HepG2 (cell line): Measurements from ENCODE around the gene MARCHF9. TPM values are rescaled to one million over a fixed set of nuclear protein-coding genes. Genes with fewer than 3 reads are reported as not detected.
A peak's percentile ranks its signal among the peaks of the same experiment; 100 is the strongest.

ENCODE experiments used
- AGO1 ChIP-seq: fragments of 200-400 bp; formaldehyde crosslinking; IDR thresholded peaks from 2 replicates; pipeline ENCODE4 v1.6.1; 2017; ENCODE audit warnings: mild to moderate bottlenecking, low read depth, low read length, moderate library complexity; ENCODE audit not compliant: poor library complexity, severe bottlenecking
- ARNT2 ChIP-seq: sonication (generic); formaldehyde crosslinking; IDR thresholded peaks from 2 replicates; pipeline ENCODE4 v1.8.0; 2022; ENCODE audit warnings: mild to moderate bottlenecking, low read depth, missing genetic modification reagents, moderate library complexity
- BCL3 ChIP-seq: sonication (generic); formaldehyde crosslinking; IDR thresholded peaks from 2 replicates; pipeline ENCODE4 v1.5.1; 2020; ENCODE audit warnings: mild to moderate bottlenecking, missing genetic modification reagents, moderate library complexity
- FOXP1 ChIP-seq, 2 experiments: fragments of 450-650 bp in 1 of 2; IDR thresholded peaks; 2 replicates each; pipeline ENCODE4 v1.6.1; 2017 to 2018; ENCODE audit warnings: antibody characterized with exemption in 1 of 2
- GABPB1 ChIP-seq: IDR thresholded peaks from 2 replicates; pipeline ENCODE4 v1.6.1; 2016; ENCODE audit warnings: mild to moderate bottlenecking, missing genetic modification reagents, moderate library complexity, missing compliant biosample characterization
- NFYB ChIP-seq: sonication (generic); formaldehyde crosslinking; IDR thresholded peaks from 2 replicates; pipeline ENCODE4 v1.4.0; 2020; ENCODE audit warnings: missing genetic modification reagents
- PHF20 ChIP-seq: sonication (generic); formaldehyde crosslinking; IDR thresholded peaks from 2 replicates; pipeline ENCODE4 v1.5.0; 2020; ENCODE audit warnings: mild to moderate bottlenecking, missing genetic modification reagents
- PRDM15 ChIP-seq: sonication (generic); formaldehyde crosslinking; IDR thresholded peaks from 2 replicates; pipeline ENCODE4 v1.4.0; 2020; ENCODE audit warnings: missing genetic modification reagents
- RAD21 ChIP-seq: fragments of 450-650 bp; formaldehyde crosslinking; IDR thresholded peaks from 2 replicates; pipeline ENCODE4 v1.5.0; 2020; ENCODE audit warnings: mild to moderate bottlenecking
- REL ChIP-seq: sonication (generic); formaldehyde crosslinking; conservative IDR thresholded peaks from 2 replicates; pipeline ENCODE4 v1.8.0; 2022; ENCODE audit warnings: mild to moderate bottlenecking, missing genetic modification reagents, moderate library complexity
- RFXANK ChIP-seq: IDR thresholded peaks from 2 replicates; pipeline ENCODE4 v1.6.1; 2016
- STAT5B ChIP-seq: sonication (generic); formaldehyde crosslinking; IDR thresholded peaks from 2 replicates; pipeline ENCODE4 v1.4.0; 2020; ENCODE audit warnings: missing genetic modification reagents
- ZBTB4 ChIP-seq: sonication (generic); formaldehyde crosslinking; IDR thresholded peaks from 2 replicates; pipeline ENCODE4 v1.4.0; 2020; ENCODE audit warnings: missing genetic modification reagents, mild to moderate bottlenecking, borderline replicate concordance
- ZFP36L1 ChIP-seq: sonication (generic); formaldehyde crosslinking; IDR thresholded peaks from 2 replicates; pipeline ENCODE4 v1.8.0; 2022; ENCODE audit warnings: mild to moderate bottlenecking, missing genetic modification reagents, moderate library complexity
- ZNF230 ChIP-seq: sonication (generic); formaldehyde crosslinking; IDR thresholded peaks from 2 replicates; pipeline ENCODE4 v1.4.0; 2020; ENCODE audit warnings: mild to moderate bottlenecking, missing genetic modification reagents
- ZNF460 ChIP-seq: sonication (generic); formaldehyde crosslinking; IDR thresholded peaks from 2 replicates; pipeline ENCODE4 v1.5.1; 2020; ENCODE audit warnings: missing genetic modification reagents, mild to moderate bottlenecking, borderline replicate concordance
- ZNF563 ChIP-seq: sonication (generic); formaldehyde crosslinking; IDR thresholded peaks from 2 replicates; pipeline ENCODE4 v1.8.0; 2022; ENCODE audit warnings: mild to moderate bottlenecking, moderate library complexity, missing genetic modification reagents
- ZNF614 ChIP-seq: IDR thresholded peaks from 2 replicates; pipeline ENCODE4 v1.6.1; 2018; ENCODE audit warnings: missing biosample characterization, missing genetic modification reagents, inconsistent platforms, borderline replicate concordance
- ZNF703 ChIP-seq: sonication (generic); formaldehyde crosslinking; IDR thresholded peaks from 2 replicates; pipeline ENCODE4 v1.5.1; 2020; ENCODE audit warnings: missing genetic modification reagents, mild to moderate bottlenecking, moderate library complexity, borderline replicate concordance
- ZNF713 ChIP-seq: sonication (generic); formaldehyde crosslinking; IDR thresholded peaks from 2 replicates; pipeline ENCODE4 v1.4.0; 2020; ENCODE audit warnings: mild to moderate bottlenecking, missing genetic modification reagents
- polyA plus RNA-seq, 8 experiments: library from polyadenylated mRNA; depleted of rRNA in 3 of 8; stranded (reverse) in 7 of 8; unstranded in 1 of 8; fragments of >200 nt; fragmentation: Illumina TruSeq in 4 of 8; extraction: Trizol in 4 of 8; gene quantifications; 2 replicates each; pipeline versions ENCODE4 v1.2.1 to v1.2.3, GENCODE V29; 2011 to 2016; ENCODE audit warnings: low read depth in 4 of 8, missing spikeins in 1 of 8, mixed read lengths in 1 of 8; ENCODE audit not compliant: insufficient read depth in 1 of 8
- total RNA-seq, 5 experiments: library from RNA; depleted of rRNA; stranded (reverse); fragments of >200 nt; fragmentation: Illumina TruSeq; extraction: Trizol; gene quantifications; 2 replicates each; pipeline ENCODE4 v1.2.3, GENCODE V29; 2016; ENCODE audit warnings: low read depth in 1 of 5

The MARCHF9 gene
- total and polyA plus RNA-seq, 2 of the 13 experiments (the other 11 are each of a cell fraction or from before 2014, with no cell fraction given): 5.7 to 9.6 TPM

- peak; percentile 89 for TF ChIP-seq ARNT2 (CRISPR knock-in tag)
- no peak for TF ChIP-seq ZNF713 (CRISPR knock-in tag)
- TF ChIP-seq ZNF563: peak; percentile 88
- TF ChIP-seq ZNF614: peak; percentile 62; the same call in 1 of the 2 replicates
- peak; percentile 51; the same call in 1 of the 2 replicates for TF ChIP-seq ZNF703 (CRISPR knock-in tag)
- no peak for TF ChIP-seq FOXP1 (IDR thresholded peaks at IDR 0.05)
- no peak for TF ChIP-seq FOXP1 (CRISPR knock-in tag; IDR thresholded peaks at IDR 0.05)
- TF ChIP-seq REL (CRISPR knock-in tag): peak; percentile 85; the same call in 1 of the 2 replicates
- TF ChIP-seq GABPB1 (CRISPR knock-in tag): peak; percentile 55
- TF ChIP-seq ZNF230 (CRISPR knock-in tag): peak; percentile 76
- no peak; the same call in 1 of the 2 replicates for TF ChIP-seq ZNF460
- TF ChIP-seq AGO1: peak; percentile 44
- no peak for TF ChIP-seq ZFP36L1
- peak; percentile 47 for TF ChIP-seq NFYB
- TF ChIP-seq RFXANK (CRISPR knock-in tag): 0 out of 2 replicates have a peak, but pooled peaks have one; percentile 52
- 0 out of 2 replicates have a peak, but pooled peaks have one; percentile 31 for TF ChIP-seq ZBTB4 (CRISPR knock-in tag)
- no peak for TF ChIP-seq RAD21 (CRISPR knock-in tag)
- TF ChIP-seq STAT5B (CRISPR knock-in tag): 0 out of 2 replicates have a peak, but pooled peaks have one; percentile 5
- TF ChIP-seq PRDM15: peak; percentile 94
- TF ChIP-seq PHF20: peak; percentile 92
- TF ChIP-seq BCL3 (CRISPR knock-in tag): peak; percentile 19; the same call in 1 of the 2 replicates
Observed at GRCh38 chr12:57771873-57772428, 17.0 kb downstream of the MARCHF9 start, which contains the start of gene METTL1 (continued).
